GM23248 (cell line): ENCODE measurements around the gene PIGP.

Source experiments
- EZH2 ChIP-seq: fragments of 200-600 bp; sonication (generic); IDR thresholded peaks from 2 replicates; pipeline ENCODE4 v1.6.1; 2018; ENCODE audit warnings: antibody characterized with exemption, mild to moderate bottlenecking; ENCODE audit not compliant: insufficient read depth, poor library complexity, severe bottlenecking
- EZH2phosphoT487 ChIP-seq: fragments of 200-600 bp; sonication (generic); IDR thresholded peaks from 2 replicates; pipeline ENCODE4 v1.6.1; 2018; ENCODE audit warnings: antibody characterized with exemption, moderate library complexity, mild to moderate bottlenecking, low read depth; ENCODE audit not compliant: insufficient read depth

DNA sequence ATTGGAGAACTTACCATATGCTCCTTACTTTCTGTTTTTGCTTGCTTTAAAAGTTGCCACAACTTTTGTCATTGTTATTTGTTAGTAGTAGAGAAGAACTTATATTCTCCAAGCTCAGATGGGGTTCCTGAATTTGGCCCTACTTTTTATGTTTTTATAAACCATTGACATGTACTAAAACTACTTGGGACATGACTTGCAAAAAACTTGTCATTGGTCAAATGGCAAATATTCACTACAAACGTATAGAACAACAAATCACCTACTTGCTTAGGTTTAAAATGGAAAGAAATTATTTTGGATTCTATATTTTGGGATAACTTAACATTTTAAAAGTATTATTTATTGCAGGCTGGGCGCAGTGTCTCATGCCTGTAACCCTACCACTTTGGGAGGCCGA, 32.7 kb downstream of the PIGP start:
- TF ChIP-seq EZH2phosphoT487 (no peak), EZH2 (no peak)
